Spleen (tissue), 11 donors: ENCODE data around the gene TYW5. TPM values are rescaled to one million over a fixed set of nuclear protein-coding genes. Genes with fewer than 3 reads are reported as not detected.

ENCODE experiments used
- DNase-seq: peaks from one replicate; pipeline ENCODE4 v3.0.0-alpha.2; 2020
- H3K27ac ChIP-seq, 8 donors: fragments of 200-600 bp; sonication (generic) in 7 of 8; 1 replicate in 4 of 8; 2 replicates in 4 of 8; pipeline versions ENCODE4 v1.5.0 to v1.8.0; 2016 to 2021; ENCODE audit warnings: inconsistent platforms in 4 of 8, mild to moderate bottlenecking in 4 of 8, moderate library complexity in 1 of 8
- H3K27me3 ChIP-seq, 7 donors: fragments of 200-600 bp; sonication (generic) in 6 of 7; replicated peaks in 1 of 7; 1 replicate in 4 of 7; 2 replicates in 3 of 7; pipeline versions ENCODE4 v1.5.0 to v1.8.0; 2016 to 2021; ENCODE audit warnings: inconsistent platforms in 3 of 7, mild to moderate bottlenecking in 1 of 7
- H3K36me3 ChIP-seq, 6 donors: fragments of 200-600 bp; sonication (generic) in 5 of 6; 1 replicate in 4 of 6; 2 replicates in 2 of 6; pipeline versions ENCODE4 v1.5.0 to v1.8.0; 2016 to 2021; ENCODE audit warnings: inconsistent platforms in 2 of 6
- H3K4me1 ChIP-seq, 6 donors: fragments of 200-600 bp; sonication (generic) in 5 of 6; 1 replicate in 3 of 6; 2 replicates in 3 of 6; pipeline versions ENCODE4 v1.5.0 to v1.8.0; 2016 to 2021; ENCODE audit warnings: inconsistent platforms in 3 of 6
- H3K4me3 ChIP-seq, 8 donors: fragments of 200-600 bp; sonication (generic) in 7 of 8; 1 replicate in 4 of 8; 2 replicates in 4 of 8; pipeline versions ENCODE4 v1.5.0 to v1.8.0; 2016 to 2021; ENCODE audit warnings: inconsistent platforms in 4 of 8, mild to moderate bottlenecking in 4 of 8, moderate library complexity in 2 of 8
- H3K9me3 ChIP-seq, 8 donors: fragments of 200-600 bp; sonication (generic) in 7 of 8; 1 replicate in 4 of 8; 2 replicates in 4 of 8; pipeline versions ENCODE4 v1.5.0 to v1.8.0; 2016 to 2021; ENCODE audit warnings: inconsistent platforms in 4 of 8
- CTCF ChIP-seq, 11 experiments: fragments of 200-600 bp in 7 of 11; fragments of 450-650 bp in 4 of 11; sonication (generic) in 4 of 11; IDR thresholded peaks in 8 of 11; conservative IDR thresholded peaks in 3 of 11; 1 replicate in 7 of 11; 2 replicates in 4 of 11; pipeline versions ENCODE4 v1.4.0 to v1.8.0; 2016 to 2021; ENCODE audit warnings: antibody characterized with exemption in 11 of 11, inconsistent platforms in 4 of 11, mild to moderate bottlenecking in 1 of 11
- POLR2A ChIP-seq, 3 donors: fragments of 450-650 bp; IDR thresholded peaks; one replicate each; pipeline ENCODE4 v1.5.1; 2017; ENCODE audit warnings: antibody characterized with exemption in 3 of 3, mild to moderate bottlenecking in 1 of 3
- POLR2AphosphoS5 ChIP-seq, 3 donors: sonication (generic); formaldehyde crosslinking; IDR thresholded peaks; one replicate each; pipeline ENCODE4 v1.5.1; 2017; ENCODE audit warnings: antibody characterized with exemption in 3 of 3
- WGBS, 5 donors: extraction: QIAGEN DNeasy Blood & Tissue Kit in 3 of 5; methylation state at CpG; one replicate each; pipeline versions ENCODE4 v1.1.5 to v1.1.7; 2013 to 2018; 5-methylcytosine and 5-hydroxymethylcytosine counted together
- intact Hi-C: fragments of 100-400 bp; cut with DNase I; formaldehyde crosslinking; loops from one replicate; pipeline ENCODE4 v1.15.0; 2023; ENCODE audit warnings: low total_unique reads
- polyA plus RNA-seq, 3 donors: library from polyadenylated mRNA; stranded (reverse); fragments of 200-250 nt; gene quantifications; one replicate each; pipeline ENCODE4 v1.2.1, GENCODE V29; 2013
- total RNA-seq, 7 donors: library from RNA; depleted of rRNA in 3 of 7; stranded (reverse); fragments of >200 nt in 3 of 7; fragmentation: NEBNext Ultra II Directional in 4 of 7; extraction: Animal tissue kit (Norgen Biotek cat#: 25700) in 4 of 7; gene quantifications; one replicate each; pipeline versions ENCODE4 v1.1.0 to v1.2.1, GENCODE V29; 2016 to 2021
- donor health status: healthy with polysubstance abuse.
- donor health status: DM: no; HTN: no; CAD: no; lungs with moderate emphysema.
- donor health status: DM: no; HTN: no; CAD: no.
- donor health status: Bipolar disorder and iron deficiency.
- donor health status: healthy.
- donor health status: DM: no; HTN: no; CAD: no.
- donor health status: DM: yes; HTN: yes; CAD: no.

TYW5 gene
- total and polyA plus RNA-seq, 10 donors, result 2.7 to 15.9 (median 10.1) TPM

DNA sequence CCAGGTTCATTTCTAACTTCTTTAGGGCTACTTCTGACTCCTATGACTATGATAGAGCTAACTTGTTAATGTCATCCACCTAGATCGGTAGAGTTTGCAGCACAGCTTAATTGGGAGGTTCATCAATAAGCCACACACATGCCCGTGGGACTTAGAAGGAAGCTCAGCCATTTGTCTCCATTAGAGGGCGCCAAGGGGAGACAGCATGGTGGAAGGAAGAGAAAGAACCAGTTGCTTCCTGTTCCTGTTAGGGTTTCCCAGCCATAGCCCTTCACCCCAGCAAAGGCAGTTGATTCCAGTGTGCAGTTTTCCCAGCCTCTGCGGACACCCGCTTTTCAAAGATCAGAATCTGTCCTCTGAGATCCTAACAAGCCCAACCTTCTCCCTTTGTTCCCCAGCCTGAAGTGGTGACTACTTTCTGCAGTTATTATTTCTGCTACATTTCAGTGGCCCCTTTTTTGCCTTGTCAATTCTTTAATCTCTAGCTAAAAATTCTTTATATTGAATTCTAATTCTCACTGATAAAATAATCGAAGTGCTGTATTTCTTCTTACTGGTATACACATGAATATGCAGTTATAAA lies 30.4 kb upstream of the TYW5 start:
- no peak for DNase-seq
- peaks cover 0 to 8% (median 0%) of the 10 kb centered on the region in 6 donors for H3K4me1 ChIP-seq
- TF ChIP-seq POLR2AphosphoS5 (IDR thresholded peaks at IDR 0.05) (no peak), CTCF (IDR thresholded peaks at IDR 0.05 in 8 of 11, conservative IDR thresholded peaks at IDR 0.05 in 3 of 11) (peak in 9 of 11 experiments; percentile 9 to 67 (median 46)), POLR2A (IDR thresholded peaks at IDR 0.05) (no peak)
- 64 to 74% (median 71%) methylated on average over 6 of the region's 6 CpGs for WGBS, 5 donors
- intact Hi-C loops, result loop anchor here (10.0 kb wide), 1 partner anchor 319 kb away; the partner anchor contains the start of gene SPATS2L
- no peaks in the 10 kb centered on the region for H3K36me3 ChIP-seq
- no peaks in the 10 kb centered on the region for H3K27me3 ChIP-seq
- H3K4me3 ChIP-seq, result no peak overlapping the region
- no peak overlapping the region for H3K27ac ChIP-seq
- no peaks in the 10 kb centered on the region for H3K9me3 ChIP-seq

DNA sequence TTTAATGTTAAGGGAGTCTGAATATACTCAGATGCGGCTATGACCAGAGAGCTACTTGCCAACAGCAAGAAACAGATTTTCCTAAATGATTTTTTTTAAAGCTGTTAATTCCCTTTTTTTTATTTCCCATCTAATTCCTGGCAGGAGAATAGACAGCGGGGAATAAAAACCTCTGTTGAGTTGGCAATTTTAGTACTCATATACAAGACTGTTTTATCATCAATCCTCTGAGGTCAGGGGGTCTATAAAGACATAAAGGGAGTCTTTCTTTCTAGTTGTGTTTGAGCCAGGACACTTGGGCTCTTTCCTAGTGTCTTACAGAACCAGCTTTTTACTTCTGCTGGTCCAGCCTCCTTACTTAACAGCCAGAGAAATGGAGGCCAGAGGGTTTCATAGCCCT lies 29.5 kb upstream of the TYW5 start:
- TF ChIP-seq POLR2A (IDR thresholded peaks at IDR 0.05) (no peak), CTCF (IDR thresholded peaks at IDR 0.05 in 8 of 11, conservative IDR thresholded peaks at IDR 0.05 in 3 of 11) (no peak), POLR2AphosphoS5 (IDR thresholded peaks at IDR 0.05) (no peak)
- no peak for DNase-seq
- intact Hi-C loops, result loop anchor here (10.0 kb wide), 1 partner anchor 320 kb away; the partner anchor contains the start of gene SPATS2L
- H3K27me3 ChIP-seq, result no peaks in the 10 kb centered on the region
- 87 to 93% (median 88%) methylated on average over 2 of the region's 2 CpGs for WGBS, 5 donors
- H3K27ac ChIP-seq, result no peak overlapping the region
- peaks cover 0 to 14% (median 4%) of the 10 kb centered on the region in 6 donors for H3K4me1 ChIP-seq
- no peak overlapping the region for H3K4me3 ChIP-seq
- H3K36me3 ChIP-seq, result no peaks in the 10 kb centered on the region
- H3K9me3 ChIP-seq, result no peaks in the 10 kb centered on the region

DNA sequence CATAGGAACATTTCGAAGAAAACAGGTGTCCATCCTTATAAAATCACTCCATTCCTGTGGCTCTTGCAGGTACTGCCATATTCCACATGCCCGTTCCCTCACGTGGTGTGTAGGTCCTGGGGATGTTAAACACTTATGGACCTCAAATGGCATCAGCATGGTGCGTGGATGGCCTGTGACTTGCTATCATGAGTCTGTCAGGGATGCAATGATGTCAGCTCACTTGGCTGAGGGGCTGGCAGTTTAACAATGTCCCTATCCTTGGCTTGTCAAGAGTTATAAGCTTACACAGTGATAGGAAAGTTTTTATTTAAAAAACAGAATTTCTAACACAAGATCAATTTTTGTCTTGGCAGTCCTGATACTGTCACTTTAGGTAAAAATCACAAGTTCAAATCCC lies 28.9 kb upstream of the TYW5 start:
- H3K4me1 ChIP-seq, result peaks cover 0 to 19% (median 8%) of the 10 kb centered on the region in 6 donors
- no peaks in the 10 kb centered on the region for H3K36me3 ChIP-seq
- no peak overlapping the region for H3K27ac ChIP-seq
- DNase-seq, result no peak
- H3K4me3 ChIP-seq, result no peak overlapping the region
- intact Hi-C loops, result loop anchor here (10.0 kb wide), 1 partner anchor 321 kb away; the partner anchor contains the start of gene SPATS2L
- WGBS, 5 donors, result 68 to 98% (median 82%) methylated on average over 4 of the region's 4 CpGs
- TF ChIP-seq POLR2A (IDR thresholded peaks at IDR 0.05) (no peak), CTCF (IDR thresholded peaks at IDR 0.05 in 8 of 11, conservative IDR thresholded peaks at IDR 0.05 in 3 of 11) (no peak)
- H3K27me3 ChIP-seq, result no peaks in the 10 kb centered on the region
- H3K9me3 ChIP-seq, result no peaks in the 10 kb centered on the region

DNA sequence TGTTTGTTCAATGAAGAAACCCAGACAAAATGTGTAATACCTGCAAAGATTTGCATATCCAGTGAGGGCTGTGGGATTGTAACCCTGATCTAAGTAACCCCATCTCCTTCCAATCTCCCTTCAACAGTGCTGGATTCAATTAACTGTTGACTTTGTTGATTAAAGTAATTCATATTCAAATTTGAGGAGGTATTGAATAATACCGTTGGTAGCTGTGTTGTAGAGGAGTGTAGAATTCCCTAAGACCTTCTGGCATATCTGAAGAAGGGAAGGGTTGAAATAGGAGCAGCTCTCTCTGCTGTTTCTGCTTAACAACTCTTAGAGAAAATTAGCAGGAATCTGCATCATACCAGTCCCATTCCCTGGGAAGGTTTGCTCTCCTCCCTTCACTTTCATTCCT lies 28.2 kb upstream of the TYW5 start:
- Histone ChIP-seq H3K27ac (no peak overlapping the region), H3K27me3 (no peaks in the 10 kb centered on the region), H3K4me3 (no peak overlapping the region), H3K9me3 (no peaks in the 10 kb centered on the region), H3K36me3 (no peaks in the 10 kb centered on the region), H3K4me1 (peaks cover 0 to 24% (median 8%) of the 10 kb centered on the region in 6 donors)
- intact Hi-C loops, result loop anchor here (10.0 kb wide), 1 partner anchor 321 kb away; the partner anchor contains the start of gene SPATS2L
- TF ChIP-seq POLR2AphosphoS5 (IDR thresholded peaks at IDR 0.05), result no peak
- TF ChIP-seq CTCF (IDR thresholded peaks at IDR 0.05 in 8 of 11, conservative IDR thresholded peaks at IDR 0.05 in 3 of 11), result no peak
- TF ChIP-seq POLR2A (IDR thresholded peaks at IDR 0.05), result no peak
- no peak for DNase-seq
- 73 to 82% (median 81%) methylated on average over 1 of the region's 1 CpG for WGBS, 5 donors
